LNCaP clone FGC (cell line): Measurements from ENCODE around the gene KCNA5.
A peak's percentile ranks its signal among the peaks of the same experiment; 100 is the strongest.

Experiments
- DNase-seq: peaks from one replicate; pipeline ENCODE4 v3.0.0-alpha.2; 2011; ENCODE audit warnings: low read depth
- H3K4me3 ChIP-seq: 2 replicates; pipeline ENCODE4 v1.5.1; 2011; ENCODE audit warnings: mild to moderate bottlenecking, low read depth, low read length, control low read depth
- TF ChIP-seq, protein P1 (sequence below): IDR thresholded peaks from 2 replicates; pipeline ENCODE4 v1.5.1; 2012; ENCODE audit warnings: mild to moderate bottlenecking; ENCODE audit not compliant: control insufficient read depth, insufficient read depth; ENCODE audit errors: extremely low read depth

KCNA5 gene

DNA sequence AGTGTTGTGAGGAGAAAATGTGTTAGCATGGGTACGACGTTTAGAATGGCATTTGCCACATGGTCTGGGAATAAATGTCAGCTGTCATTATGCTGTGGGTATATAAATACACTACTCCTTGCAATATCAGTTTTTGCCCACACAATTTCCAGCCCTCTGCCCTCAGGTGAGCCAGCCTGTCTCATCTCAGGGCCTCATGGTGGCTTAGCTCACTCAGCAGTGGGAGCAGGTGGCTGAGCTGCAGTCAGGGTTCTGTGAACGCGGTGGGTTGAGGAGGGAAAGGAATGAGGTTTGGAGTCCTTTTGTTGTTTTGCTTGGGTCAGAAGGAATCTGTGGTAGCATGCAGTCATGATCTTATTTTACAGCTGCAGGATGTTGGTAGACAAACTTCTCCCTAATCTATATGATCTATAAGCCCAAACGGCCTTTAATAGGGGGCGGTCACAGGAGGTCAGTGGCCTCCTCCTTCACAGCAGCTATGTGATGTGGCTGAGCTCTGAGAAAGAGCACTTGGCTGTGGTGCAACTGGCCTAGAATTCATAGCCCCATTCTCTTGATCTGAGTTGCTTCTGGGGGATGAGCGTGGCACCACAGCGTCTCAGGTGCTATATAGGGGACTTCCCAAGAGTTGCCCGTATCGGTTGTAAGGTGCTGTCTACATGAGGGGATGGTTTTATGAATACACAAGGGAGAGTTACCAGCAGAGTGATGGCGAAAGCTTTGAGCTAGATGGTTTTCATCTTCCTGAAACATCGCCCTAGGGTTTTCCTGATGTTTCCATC is 27.8 kb upstream of the KCNA5 start:
- no peak for DNase-seq
- TF ChIP-seq, protein P1, sequence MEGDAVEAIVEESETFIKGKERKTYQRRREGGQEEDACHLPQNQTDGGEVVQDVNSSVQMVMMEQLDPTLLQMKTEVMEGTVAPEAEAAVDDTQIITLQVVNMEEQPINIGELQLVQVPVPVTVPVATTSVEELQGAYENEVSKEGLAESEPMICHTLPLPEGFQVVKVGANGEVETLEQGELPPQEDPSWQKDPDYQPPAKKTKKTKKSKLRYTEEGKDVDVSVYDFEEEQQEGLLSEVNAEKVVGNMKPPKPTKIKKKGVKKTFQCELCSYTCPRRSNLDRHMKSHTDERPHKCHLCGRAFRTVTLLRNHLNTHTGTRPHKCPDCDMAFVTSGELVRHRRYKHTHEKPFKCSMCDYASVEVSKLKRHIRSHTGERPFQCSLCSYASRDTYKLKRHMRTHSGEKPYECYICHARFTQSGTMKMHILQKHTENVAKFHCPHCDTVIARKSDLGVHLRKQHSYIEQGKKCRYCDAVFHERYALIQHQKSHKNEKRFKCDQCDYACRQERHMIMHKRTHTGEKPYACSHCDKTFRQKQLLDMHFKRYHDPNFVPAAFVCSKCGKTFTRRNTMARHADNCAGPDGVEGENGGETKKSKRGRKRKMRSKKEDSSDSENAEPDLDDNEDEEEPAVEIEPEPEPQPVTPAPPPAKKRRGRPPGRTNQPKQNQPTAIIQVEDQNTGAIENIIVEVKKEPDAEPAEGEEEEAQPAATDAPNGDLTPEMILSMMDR = no peak
- H3K4me3 ChIP-seq = no peak overlapping the region

DNA sequence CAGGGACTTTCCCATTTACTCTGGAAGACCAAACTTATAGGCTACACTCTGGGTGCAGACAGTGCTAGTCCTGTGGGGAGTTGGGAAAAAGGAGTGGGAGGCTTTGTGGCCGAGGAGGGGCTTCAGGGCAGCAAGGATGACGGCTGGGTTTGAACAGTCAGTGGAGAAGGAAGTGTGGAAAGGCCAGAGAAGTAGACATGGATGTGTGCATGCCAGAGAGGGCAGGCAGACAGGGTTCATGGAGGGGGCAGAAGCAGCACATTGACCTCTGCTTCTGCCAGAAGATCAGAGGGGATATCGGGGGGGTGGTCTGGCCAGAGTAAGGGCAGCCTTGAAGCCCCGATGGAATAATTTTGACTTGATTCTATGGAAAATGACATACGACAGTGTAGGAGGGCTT is 27.2 kb upstream of the KCNA5 start:
- TF ChIP-seq, protein P1 = no peak
- DNase-seq = no peak
- H3K4me3 ChIP-seq = no peak overlapping the region

GRCh38 chr12:5017638-5018348 is 25.9 kb upstream of the KCNA5 start:
- DNase-seq = no peak
- H3K4me3 ChIP-seq = no peak overlapping the region
- TF ChIP-seq, protein P1 = no peak

DNA sequence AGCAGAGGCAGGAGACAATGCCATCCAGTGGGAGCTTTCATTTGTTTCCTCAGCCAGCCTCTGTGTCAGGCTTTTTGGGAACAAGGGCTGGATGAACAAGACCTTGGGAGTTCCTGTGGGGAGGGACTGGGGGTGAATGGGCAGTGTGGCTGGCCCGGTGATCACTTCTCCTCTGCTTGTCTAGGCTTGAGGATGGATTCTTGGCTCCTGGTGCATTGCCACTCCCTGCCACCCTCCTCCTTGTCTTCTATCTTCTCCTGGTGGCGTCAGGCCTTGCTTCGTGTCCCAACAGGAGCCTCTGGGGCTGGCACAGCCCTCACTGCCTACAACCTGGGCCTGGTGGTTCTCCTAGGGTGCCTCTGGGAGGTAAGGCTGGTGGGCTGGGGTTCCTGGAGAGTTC is 25.0 kb upstream of the KCNA5 start:
- TF ChIP-seq, protein P1 = no peak
- no peak overlapping the region for H3K4me3 ChIP-seq
- no peak for DNase-seq

DNA sequence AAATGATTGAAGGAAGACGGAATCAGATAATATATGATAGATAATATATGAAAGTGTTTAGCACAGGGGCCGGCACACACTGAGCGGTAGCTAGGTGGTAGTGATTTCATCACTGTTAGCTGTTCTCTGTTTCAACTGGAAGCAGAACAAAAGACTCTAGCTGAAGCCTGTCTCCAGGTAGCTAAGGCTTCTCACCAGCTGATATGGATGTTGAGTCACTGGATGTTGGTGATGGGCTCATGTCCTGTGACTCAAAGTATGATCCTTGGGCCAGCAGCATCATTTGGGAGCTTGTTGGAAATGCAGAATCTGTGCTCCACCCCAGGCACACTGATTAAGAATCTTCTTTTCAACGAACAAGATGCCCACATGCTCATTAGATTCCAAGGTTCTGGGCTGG is 21.7 kb upstream of the KCNA5 start:
- H3K4me3 ChIP-seq = no peak overlapping the region
- no peak for DNase-seq
- TF ChIP-seq, protein P1 = no peak

GRCh38 chr12:5022465-5023061 is 21.1 kb upstream of the KCNA5 start:
- TF ChIP-seq, protein P1 = peak; percentile 97
- DNase-seq = peak; percentile 14
- no peak overlapping the region for H3K4me3 ChIP-seq
